ENCODE results near the gene ALPK3.

Gene ALPK3

GRCh38 chr15:84823282-84823878 is 6.2 kb downstream of the ALPK3 start:
- no peak for DNase-seq

- no peak for DNase-seq
Measured at GRCh38 chr15:84824260-84825007, 7.3 kb downstream of the ALPK3 start.

GRCh38 chr15:84826369-84826823 is 9.2 kb downstream of the ALPK3 start:
- DNase-seq: peak in 1 of 3 donors; percentile 24

- DNase-seq: no peak
Measured at GRCh38 chr15:84827246-84827645, 10.1 kb downstream of the ALPK3 start.

GRCh38 chr15:84828086-84828908 is 11.1 kb downstream of the ALPK3 start:
- peak in 2 of 3 donors; percentile 30 to 47 for DNase-seq

- DNase-seq: no peak
Measured at GRCh38 chr15:84829428-84829827, 12.3 kb downstream of the ALPK3 start.

- no peak for DNase-seq
Measured at GRCh38 chr15:84830036-84830435, 12.9 kb downstream of the ALPK3 start.

- DNase-seq: no peak
Measured at GRCh38 chr15:84831028-84831427, 13.9 kb downstream of the ALPK3 start.

- DNase-seq: no peak
Measured at GRCh38 chr15:84831613-84832012, 14.5 kb downstream of the ALPK3 start.

- no peak for DNase-seq
Measured at GRCh38 chr15:84832448-84833040, 15.4 kb downstream of the ALPK3 start.

- peak in 1 of 3 donors; percentile 27 for DNase-seq
Measured at GRCh38 chr15:84833447-84834228, 16.5 kb downstream of the ALPK3 start.

GRCh38 chr15:84834229-84834955 is 17.2 kb downstream of the ALPK3 start:
- DNase-seq: no peak

GRCh38 chr15:84834969-84835368 is 17.8 kb downstream of the ALPK3 start:
- no peak for DNase-seq

- DNase-seq: peak in 1 of 3 donors; percentile 21
Measured at GRCh38 chr15:84835661-84836337, 18.6 kb downstream of the ALPK3 start.

- peak; percentile 60 to 70 (median 66) for DNase-seq
Measured at GRCh38 chr15:84836844-84837243, 19.7 kb downstream of the ALPK3 start.

- DNase-seq: no peak
Measured at GRCh38 chr15:84839714-84840113, 22.6 kb downstream of the ALPK3 start.

- no peak for DNase-seq
Measured at GRCh38 chr15:84840255-84840654, 23.1 kb downstream of the ALPK3 start.

GRCh38 chr15:84840741-84841429 is 23.7 kb downstream of the ALPK3 start:
- peak; percentile 61 to 77 (median 76) for DNase-seq

- no peak for DNase-seq
Measured at GRCh38 chr15:84842781-84843180, 25.6 kb downstream of the ALPK3 start.

- no peak for DNase-seq
Measured at GRCh38 chr15:84844964-84845363, 27.8 kb downstream of the ALPK3 start.

All from suppressor macrophage treated with lipopolysaccharide for 1 hour (primary cell).